Gastroesophageal sphincter (tissue), 3 donors: Measurements from ENCODE around the gene ZNF708.
"Not testable (repeated sequence)": the region's sequence is repeated elsewhere in the genome, so short reads cannot be mapped to it uniquely, and the experiment has no call there.

Experiments
- EP300 ChIP-seq: sonication (generic); formaldehyde crosslinking; IDR thresholded peaks from one replicate; pipeline ENCODE4 v1.6.1; 2017; ENCODE audit warnings: antibody characterized with exemption, mild to moderate bottlenecking
- POLR2A ChIP-seq, 2 donors: fragments of 450-650 bp; IDR thresholded peaks; one replicate each; pipeline ENCODE4 v1.6.1; 2017; ENCODE audit warnings: antibody characterized with exemption in 2 of 2, mild to moderate bottlenecking in 2 of 2, moderate library complexity in 1 of 2
- POLR2AphosphoS5 ChIP-seq: sonication (generic); formaldehyde crosslinking; IDR thresholded peaks from one replicate; pipeline ENCODE4 v1.6.1; 2017; ENCODE audit warnings: antibody characterized with exemption
- TF ChIP-seq, protein P1 (sequence below), 4 experiments: fragments of 200-600 bp in 2 of 4; fragments of 450-650 bp in 2 of 4; sonication (generic) in 1 of 4; IDR thresholded peaks; one replicate each; pipeline ENCODE4 v1.5.1; 2017 to 2019; ENCODE audit warnings: antibody characterized with exemption in 4 of 4, mild to moderate bottlenecking in 2 of 4, moderate library complexity in 2 of 4

DNA sequence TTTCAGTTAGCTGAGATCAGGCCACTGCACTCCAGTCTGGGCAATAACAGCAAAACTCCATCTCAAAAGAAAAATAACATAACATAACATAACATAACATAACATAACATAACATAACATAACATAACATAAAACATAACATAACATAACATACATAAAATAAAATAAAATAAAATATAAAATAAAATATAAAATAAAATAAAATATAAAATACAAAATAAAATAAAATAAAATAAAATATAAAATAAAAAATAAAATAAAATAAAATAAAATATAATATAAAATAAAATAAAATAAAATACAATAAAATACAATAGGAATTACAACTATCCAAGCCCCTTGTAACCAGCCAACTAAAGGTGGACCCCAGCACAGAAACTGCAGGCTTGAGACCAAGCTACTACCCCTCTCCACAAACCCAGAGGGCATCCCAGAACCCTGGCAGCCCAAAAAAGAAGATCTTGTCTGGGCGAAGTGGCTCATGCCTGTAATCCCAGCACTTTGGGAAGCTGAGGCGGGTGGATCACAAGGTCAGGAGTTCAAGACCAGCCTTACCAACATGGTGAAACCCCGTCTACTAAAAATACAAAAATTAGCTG lies 22.2 kb downstream of the ZNF708 start:
- TF ChIP-seq, protein P1, sequence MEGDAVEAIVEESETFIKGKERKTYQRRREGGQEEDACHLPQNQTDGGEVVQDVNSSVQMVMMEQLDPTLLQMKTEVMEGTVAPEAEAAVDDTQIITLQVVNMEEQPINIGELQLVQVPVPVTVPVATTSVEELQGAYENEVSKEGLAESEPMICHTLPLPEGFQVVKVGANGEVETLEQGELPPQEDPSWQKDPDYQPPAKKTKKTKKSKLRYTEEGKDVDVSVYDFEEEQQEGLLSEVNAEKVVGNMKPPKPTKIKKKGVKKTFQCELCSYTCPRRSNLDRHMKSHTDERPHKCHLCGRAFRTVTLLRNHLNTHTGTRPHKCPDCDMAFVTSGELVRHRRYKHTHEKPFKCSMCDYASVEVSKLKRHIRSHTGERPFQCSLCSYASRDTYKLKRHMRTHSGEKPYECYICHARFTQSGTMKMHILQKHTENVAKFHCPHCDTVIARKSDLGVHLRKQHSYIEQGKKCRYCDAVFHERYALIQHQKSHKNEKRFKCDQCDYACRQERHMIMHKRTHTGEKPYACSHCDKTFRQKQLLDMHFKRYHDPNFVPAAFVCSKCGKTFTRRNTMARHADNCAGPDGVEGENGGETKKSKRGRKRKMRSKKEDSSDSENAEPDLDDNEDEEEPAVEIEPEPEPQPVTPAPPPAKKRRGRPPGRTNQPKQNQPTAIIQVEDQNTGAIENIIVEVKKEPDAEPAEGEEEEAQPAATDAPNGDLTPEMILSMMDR (IDR thresholded peaks at IDR 0.05) = not testable (repeated sequence)
- TF ChIP-seq POLR2A (IDR thresholded peaks at IDR 0.05); POLR2AphosphoS5; EP300: not testable (repeated sequence)
